VCaP (cell line): Measurements from ENCODE around the gene TSSK6.
A peak's percentile ranks its signal among the peaks of the same experiment; 100 is the strongest.

Experiments
- H3K27ac ChIP-seq: fragments of 450-650 bp; 2 replicates; pipeline ENCODE4 v1.5.1; 2017
- CTCF ChIP-seq: fragments of 450-650 bp; conservative IDR thresholded peaks from 2 replicates; pipeline ENCODE4 v1.5.1; 2017; ENCODE audit warnings: mild to moderate bottlenecking, moderate library complexity

Gene TSSK6

GRCh38 chr19:19514881-19515641 lies at the start of gene TSSK6:
TSSK6 (minus strand) TSS chr19:19515548; CDS start chr19:19515427, 121 bp downstream.
- H3K27ac ChIP-seq, result peak within 1 kb of the TSS; percentile 77
- TF ChIP-seq CTCF, result no peak

GRCh38 chr19:19563348-19563848 lies 48.0 kb upstream of the TSSK6 start:
- no peak for TF ChIP-seq CTCF
- no peak overlapping the region for H3K27ac ChIP-seq

GRCh38 chr19:19562665-19563347 lies 47.5 kb upstream of the TSSK6 start:
- no peak overlapping the region for H3K27ac ChIP-seq
- no peak for TF ChIP-seq CTCF

- TF ChIP-seq CTCF, result no peak
- no peak overlapping the region for H3K27ac ChIP-seq
These were observed 46.8 kb upstream of the TSSK6 start for GRCh38 chr19:19561946-19562664.

- TF ChIP-seq CTCF, result no peak
- no peak overlapping the region for H3K27ac ChIP-seq
These were observed 44.6 kb upstream of the TSSK6 start for GRCh38 chr19:19559931-19560330.

- H3K27ac ChIP-seq, result no peak overlapping the region
- no peak for TF ChIP-seq CTCF
These were observed 43.3 kb upstream of the TSSK6 start for GRCh38 chr19:19558636-19559035.

- H3K27ac ChIP-seq, result no peak overlapping the region
- no peak for TF ChIP-seq CTCF
These were observed 42.7 kb upstream of the TSSK6 start for GRCh38 chr19:19558055-19558454.
